Measurements from ENCODE around the gene ANKRD11.

The ANKRD11 gene

GRCh38 chr16:89297156-89297874 lies 193.0 kb downstream of the ANKRD11 start:
- no peak for DNase-seq (ENCODE audit: low spot score)

- DNase-seq (ENCODE audit: low spot score) = no peak
Observed at GRCh38 chr16:89295915-89296314, 194.4 kb downstream of the ANKRD11 start.

- DNase-seq (ENCODE audit: low spot score) = no peak
Observed at GRCh38 chr16:89295071-89295900, 195.1 kb downstream of the ANKRD11 start.

- no peak for DNase-seq (ENCODE audit: low spot score)
Observed at GRCh38 chr16:89294486-89294885, 195.9 kb downstream of the ANKRD11 start.

GRCh38 chr16:89293276-89294143 lies 196.9 kb downstream of the ANKRD11 start:
- DNase-seq (ENCODE audit: low spot score) = no peak

- DNase-seq (ENCODE audit: low spot score) = no peak
Observed at GRCh38 chr16:89292443-89293078, 197.8 kb downstream of the ANKRD11 start.

GRCh38 chr16:89291776-89292175 lies 198.6 kb downstream of the ANKRD11 start:
- DNase-seq (ENCODE audit: low spot score) = no peak

GRCh38 chr16:89291363-89291762 lies 199.0 kb downstream of the ANKRD11 start:
- no peak for DNase-seq (ENCODE audit: low spot score)

GRCh38 chr16:89290887-89291286 lies 199.5 kb downstream of the ANKRD11 start:
- DNase-seq (ENCODE audit: low spot score) = no peak

- no peak for DNase-seq (ENCODE audit: low spot score)
Observed at GRCh38 chr16:89290472-89290871, 199.9 kb downstream of the ANKRD11 start.

GRCh38 chr16:89289428-89290395 lies 200.6 kb downstream of the ANKRD11 start:
- DNase-seq (ENCODE audit: low spot score) = peak; percentile 76

GRCh38 chr16:89288966-89289365 lies 201.4 kb downstream of the ANKRD11 start:
- no peak for DNase-seq (ENCODE audit: low spot score)

GRCh38 chr16:89288577-89288844 lies 201.8 kb downstream of the ANKRD11 start:
- DNase-seq (ENCODE audit: low spot score) = no peak

GRCh38 chr16:89287777-89288576 lies 202.4 kb downstream of the ANKRD11 start:
- DNase-seq (ENCODE audit: low spot score) = no peak

GRCh38 chr16:89286096-89286495 lies 204.3 kb downstream of the ANKRD11 start:
- no peak for DNase-seq (ENCODE audit: low spot score)

- no peak for DNase-seq (ENCODE audit: low spot score)
Observed at GRCh38 chr16:89285381-89285780, 205.0 kb downstream of the ANKRD11 start.

GRCh38 chr16:89283449-89283848 lies 206.9 kb downstream of the ANKRD11 start:
- no peak for DNase-seq (ENCODE audit: low spot score)

GRCh38 chr16:89282523-89282922 lies 207.8 kb downstream of the ANKRD11 start:
- no peak for DNase-seq (ENCODE audit: low spot score)

- no peak for DNase-seq (ENCODE audit: low spot score)
Observed at GRCh38 chr16:89281829-89282228, 208.5 kb downstream of the ANKRD11 start.

GRCh38 chr16:89281189-89281577 lies 209.2 kb downstream of the ANKRD11 start:
- DNase-seq (ENCODE audit: low spot score) = no peak

Measured in hematopoietic multipotent progenitor cell treated with erythropoietin and hydrocortisone succinate and interleukin-3 and kit ligand, for 17 days (in vitro differentiated cells).